Tracheal epithelial cell (primary cell): ENCODE data around the gene RFPL2. TPM values are rescaled to one million over a fixed set of nuclear protein-coding genes. Genes with fewer than 3 reads are reported as not detected.

ENCODE experiments used
- total RNA-seq: library from RNA; depleted of rRNA; stranded (reverse); fragments of >200 nt; gene quantifications from 2 replicates; pipeline ENCODE4 v1.2.1, GENCODE V29; 2014

The RFPL2 gene
- total RNA-seq: not detected in 2 replicates

GRCh38 chr22:32204856-32205722 is at the start of gene RFPL2:
Gene RFPL2 (minus strand): TSS chr22:32205073. CDS start chr22:32202451, 2,622 bp downstream.

GRCh38 chr22:32158712-32159533 is 46.0 kb downstream of the RFPL2 start, which contains the start of gene C22orf42:
Gene C22orf42 (minus strand): TSS chr22:32159303. CDS start chr22:32159215, 88 bp downstream.

Other genes starting within 250 kb of the RFPL2 start
- gene SLC5A1, start 161.8 kb downstream of the RFPL2 start, total RNA-seq: 1.5 and 1.7 TPM in 2 replicates
- gene C22orf42, start 45.8 kb downstream of the RFPL2 start, total RNA-seq: not detected in 2 replicates
- not detected in 2 replicates for gene SLC5A4, start 50.3 kb upstream of the RFPL2 start, total RNA-seq
- not detected in 2 replicates for gene RFPL3, start 152.8 kb upstream of the RFPL2 start, total RNA-seq
- 79.7 and 132 TPM in 2 replicates for gene RTCB, start 207.2 kb upstream of the RFPL2 start, total RNA-seq